Naive thymus-derived CD4-positive, alpha-beta T cell (primary cell): ENCODE measurements around the gene CEP250. TPM values are rescaled to one million over a fixed set of nuclear protein-coding genes. Genes with fewer than 3 reads are reported as not detected.

ENCODE experiments used
- ATAC-seq: fragments of 150-1000 bp; cut with Tn5 transposase; 2 replicates; pipeline ENCODE4 v1.10.0; 2021; ENCODE audit warnings: mild to moderate bottlenecking, moderate library complexity
- CTCF ChIA-PET: fragments of 350-600 bp; sonication (Branson Sonifier 250); formaldehyde crosslinking; loops from one replicate; lab custom pipeline; 2021; ENCODE audit warnings: antibody characterized with exemption; lab: Charles Lee
- POLR2A ChIA-PET: fragments of 350-600 bp; sonication (Branson Sonifier 250); formaldehyde crosslinking; loops from one replicate; lab custom pipeline; 2021; ENCODE audit warnings: antibody characterized with exemption, inconsistent platforms; lab: Charles Lee
- DNase-seq, 9 donors: peaks; one replicate each; pipeline versions ENCODE4 v3.0.0 to v3.0.0-alpha.2; 2020 to 2022; ENCODE audit warnings: mixed read lengths in 1 of 9
- H3K27ac ChIP-seq: one replicate; pipeline ENCODE4 v1.7.0; 2013; ENCODE audit warnings: mild to moderate bottlenecking, low read depth, low read length, moderate library complexity
- H3K27me3 ChIP-seq, 2 donors: one replicate each; pipeline ENCODE4 v1.7.0; 2013; ENCODE audit warnings: low read length in 2 of 2, mild to moderate bottlenecking in 2 of 2, moderate library complexity in 2 of 2; ENCODE audit not compliant: control insufficient read depth in 2 of 2, insufficient read depth in 2 of 2
- H3K36me3 ChIP-seq, 3 experiments: 1 replicate in 2 of 3; 2 replicates in 1 of 3; pipeline ENCODE4 v1.7.0; 2013; ENCODE audit warnings: low read length in 3 of 3, mild to moderate bottlenecking in 3 of 3, moderate library complexity in 1 of 3; ENCODE audit not compliant: insufficient read depth in 3 of 3, control insufficient read depth in 2 of 3
- H3K4me1 ChIP-seq, 2 donors: one replicate each; pipeline ENCODE4 v1.7.0; 2013; ENCODE audit warnings: low read length in 2 of 2, mild to moderate bottlenecking in 2 of 2, moderate library complexity in 1 of 2; ENCODE audit not compliant: control insufficient read depth in 2 of 2, insufficient read depth in 2 of 2
- H3K4me3 ChIP-seq: 2 replicates; pipeline ENCODE4 v1.7.0; 2013; ENCODE audit warnings: mild to moderate bottlenecking, low read length
- H3K9me3 ChIP-seq, 3 experiments: 1 replicate in 2 of 3; 2 replicates in 1 of 3; pipeline ENCODE4 v1.7.0; 2013; ENCODE audit warnings: low read length in 3 of 3; ENCODE audit not compliant: control insufficient read depth in 2 of 3
- H3K27ac Mint-ChIP-seq, 9 donors: one replicate each; pipeline ENCODE4 v1.8.0; 2020 to 2022; ENCODE audit warnings: mixed read lengths in 9 of 9, mild to moderate bottlenecking in 8 of 9, moderate library complexity in 5 of 9, inconsistent platforms in 2 of 9
- H3K27me3 Mint-ChIP-seq, 5 donors: one replicate each; pipeline ENCODE4 v1.8.0; 2021 to 2022; ENCODE audit warnings: mixed read lengths in 5 of 5, mild to moderate bottlenecking in 1 of 5
- H3K36me3 Mint-ChIP-seq, 5 donors: one replicate each; pipeline ENCODE4 v1.8.0; 2020 to 2022; ENCODE audit warnings: mixed read lengths in 5 of 5, mild to moderate bottlenecking in 3 of 5, inconsistent platforms in 1 of 5
- H3K4me1 Mint-ChIP-seq, 7 donors: one replicate each; pipeline ENCODE4 v1.8.0; 2020 to 2022; ENCODE audit warnings: mixed read lengths in 7 of 7, mild to moderate bottlenecking in 3 of 7, inconsistent platforms in 1 of 7
- H3K4me3 Mint-ChIP-seq, 10 donors: one replicate each; pipeline ENCODE4 v1.8.0; 2020 to 2022; ENCODE audit warnings: mild to moderate bottlenecking in 10 of 10, mixed read lengths in 10 of 10, moderate library complexity in 6 of 10, inconsistent platforms in 2 of 10
- H3K9me3 Mint-ChIP-seq, 11 donors: one replicate each; pipeline ENCODE4 v1.8.0; 2020 to 2022; ENCODE audit warnings: mixed read lengths in 11 of 11, mild to moderate bottlenecking in 4 of 11, inconsistent platforms in 1 of 11, moderate library complexity in 1 of 11
- intact Hi-C, 2 donors: fragments of 100-400 bp; cut with micrococcal nuclease; formaldehyde crosslinking; loops; one replicate each; pipeline ENCODE4 v1.15.1; 2023
- polyA plus RNA-seq, 2 donors: library from polyadenylated mRNA; unstranded; fragments of 300-500 nt; fragmentation: Illumina TruSeq; gene quantifications; one replicate each; pipeline ENCODE4 v1.2.3, GENCODE V29; 2021
- total RNA-seq, 6 experiments: library from RNA in 5 of 6; stranded (reverse) in 5 of 6; gene quantifications; 1 replicate in 5 of 6; 2 replicates in 1 of 6; pipeline ENCODE4 v1.2.3 and lab custom pipeline; 2021 to 2026

Gene CEP250
- total and polyA plus RNA-seq, 7 experiments from 2014 or later = 7.7 to 75.0 (median 50.2) TPM

DNA sequence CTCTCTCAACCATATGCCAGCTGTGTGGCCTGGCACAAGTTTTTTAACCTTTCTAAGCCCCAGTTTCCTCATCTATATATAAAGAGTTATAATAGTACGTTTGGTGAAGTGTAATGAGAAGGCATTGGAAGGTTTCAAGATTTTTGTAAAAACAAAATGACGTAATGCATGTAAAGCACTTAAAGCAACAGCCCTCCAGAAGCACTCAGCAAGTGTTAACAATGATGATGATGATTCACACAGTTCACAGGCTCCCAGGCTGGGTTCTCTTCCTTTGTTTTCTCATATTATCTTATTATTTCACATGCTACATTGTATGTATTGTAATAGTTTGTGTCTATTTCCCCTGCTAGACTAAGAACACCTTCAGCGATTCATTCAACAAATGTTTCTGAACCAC is 6.2 kb downstream of the CEP250 start:
- Histone ChIP-seq H3K4me3 (no peak overlapping the region), H3K27me3 (no peaks in the 10 kb centered on the region), H3K27ac (no peak overlapping the region), H3K9me3 (no peaks in the 10 kb centered on the region), H3K36me3 (peaks cover 0 to 39% (median 4%) of the 10 kb centered on the region in 3 experiments), H3K4me1 (no peaks in the 10 kb centered on the region)
- CTCF ChIA-PET = interaction anchor here (0.6 to 2.1 kb wide), 6 partner anchors 14 to 156 kb away, joined by 3 to 6 read pairs (median 3); no protein-coding TSS in a partner anchor
- no peaks in the 10 kb centered on the region for H3K27me3 Mint-ChIP-seq
- DNase-seq (no peak), ATAC-seq (no peak)
- peak overlapping the region in 2 of 9 donors; percentile 25 to 28 for H3K27ac Mint-ChIP-seq
- POLR2A ChIA-PET = interaction anchor here (0.6 to 0.8 kb wide), 2 partner anchors 14 to 20 kb away, joined by 3 to 9 read pairs; no protein-coding TSS in a partner anchor
- peaks cover 7 to 27% (median 17%) of the 10 kb centered on the region in 7 donors for H3K4me1 Mint-ChIP-seq
- intact Hi-C loops = loop anchor here (2.0 to 5.0 kb wide), 4 partner anchors 29 to 423 kb away; no protein-coding TSS in a partner anchor
- H3K4me3 Mint-ChIP-seq = no peak overlapping the region
- peaks cover 0 to 2% (median 0%) of the 10 kb centered on the region in 11 donors for H3K9me3 Mint-ChIP-seq
- peaks cover 0 to 33% (median 0%) of the 10 kb centered on the region in 5 donors for H3K36me3 Mint-ChIP-seq

DNA sequence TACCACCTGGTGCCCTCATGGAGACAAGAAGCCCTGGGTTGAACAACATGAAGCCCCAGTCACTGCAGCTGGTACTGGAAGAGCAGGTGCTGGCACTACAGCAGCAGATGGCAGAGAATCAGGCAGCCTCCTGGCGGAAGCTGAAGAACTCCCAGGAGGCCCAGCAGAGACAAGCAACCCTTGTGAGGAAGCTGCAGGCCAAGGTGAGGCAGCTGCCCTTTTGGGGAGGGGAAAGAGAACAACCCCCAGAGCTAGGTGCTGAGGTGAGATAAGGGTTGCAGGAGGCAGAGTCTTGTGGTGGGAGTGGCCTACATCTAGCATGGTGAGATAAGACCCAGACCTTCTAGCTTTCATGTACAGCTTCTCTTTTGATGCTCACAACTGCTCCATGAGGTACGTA is 7.0 kb downstream of the CEP250 start:
- peaks cover 0 to 2% (median 0%) of the 10 kb centered on the region in 11 donors for H3K9me3 Mint-ChIP-seq

DNA sequence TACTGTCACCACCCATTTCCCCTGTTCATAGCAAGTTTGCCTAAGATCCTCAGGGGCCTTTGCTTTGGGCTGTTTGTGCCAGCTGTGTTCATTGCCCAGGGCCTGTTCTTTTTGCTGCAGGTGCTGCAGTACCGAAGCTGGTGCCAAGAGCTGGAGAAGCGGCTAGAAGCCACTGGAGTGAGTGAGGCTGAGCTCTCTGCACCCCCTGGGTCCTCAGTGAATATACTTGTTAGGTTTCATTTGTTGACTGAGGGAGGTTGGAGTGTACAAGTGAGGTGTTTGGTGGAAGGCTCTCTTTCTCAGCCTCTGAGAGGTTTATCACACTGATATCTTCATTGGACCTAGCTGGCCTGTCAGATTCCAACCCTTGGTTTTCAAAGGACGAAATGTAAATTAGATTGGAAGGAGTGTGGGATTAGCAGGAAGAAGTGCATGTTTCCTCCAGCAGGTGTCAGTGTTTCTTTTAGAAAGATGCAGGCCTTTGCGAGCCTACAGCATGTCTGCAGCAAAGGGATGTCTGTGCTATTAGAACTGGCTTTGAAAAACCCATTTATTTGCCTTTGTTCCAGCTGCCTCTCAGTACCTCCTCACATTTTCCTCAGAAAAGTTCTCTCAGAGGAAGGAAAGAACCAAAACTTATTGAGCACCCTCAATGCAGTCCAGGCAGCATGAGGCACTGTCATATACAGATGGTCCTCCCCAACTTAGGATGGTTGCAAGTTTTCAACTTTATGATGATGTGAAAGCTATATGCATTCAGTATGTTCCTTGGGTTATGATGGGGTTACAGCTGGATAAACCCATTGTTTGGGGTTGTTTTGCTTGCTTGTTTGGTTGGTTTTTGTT is 8.3 kb downstream of the CEP250 start:
- peak in 8 of 9 donors; percentile 40 to 70 (median 61) for DNase-seq
- peaks cover 0 to 32% (median 0%) of the 10 kb centered on the region in 5 donors for H3K36me3 Mint-ChIP-seq

More for the DNA sequence above, 7.0 kb downstream of the CEP250 start:
- Mint-ChIP-seq H3K27me3 (no peaks in the 10 kb centered on the region), H3K4me3 (no peak overlapping the region), H3K4me1 (peaks cover 7 to 24% (median 17%) of the 10 kb centered on the region in 7 donors), H3K27ac (no peak overlapping the region), H3K36me3 (peaks cover 0 to 35% (median 0%) of the 10 kb centered on the region in 5 donors)
- intact Hi-C loops = loop anchor here (2.0 to 5.0 kb wide), 4 partner anchors 28 to 422 kb away; no protein-coding TSS in a partner anchor
- no peak for DNase-seq
- Histone ChIP-seq H3K27me3 (no peaks in the 10 kb centered on the region), H3K4me3 (no peak overlapping the region), H3K9me3 (no peaks in the 10 kb centered on the region), H3K4me1 (no peaks in the 10 kb centered on the region), H3K36me3 (peaks cover 0 to 44% (median 4%) of the 10 kb centered on the region in 3 experiments), H3K27ac (no peak overlapping the region)
- CTCF ChIA-PET = interaction anchor here (0.6 to 2.1 kb wide), 8 partner anchors 8 to 142 kb away, joined by 3 to 6 read pairs (median 3); no protein-coding TSS in a partner anchor
- POLR2A ChIA-PET = interaction anchor here (1.2 kb wide), 1 partner anchor 268 kb away, joined by 4 read pairs; no protein-coding TSS in a partner anchor
- no peak for ATAC-seq

DNA sequence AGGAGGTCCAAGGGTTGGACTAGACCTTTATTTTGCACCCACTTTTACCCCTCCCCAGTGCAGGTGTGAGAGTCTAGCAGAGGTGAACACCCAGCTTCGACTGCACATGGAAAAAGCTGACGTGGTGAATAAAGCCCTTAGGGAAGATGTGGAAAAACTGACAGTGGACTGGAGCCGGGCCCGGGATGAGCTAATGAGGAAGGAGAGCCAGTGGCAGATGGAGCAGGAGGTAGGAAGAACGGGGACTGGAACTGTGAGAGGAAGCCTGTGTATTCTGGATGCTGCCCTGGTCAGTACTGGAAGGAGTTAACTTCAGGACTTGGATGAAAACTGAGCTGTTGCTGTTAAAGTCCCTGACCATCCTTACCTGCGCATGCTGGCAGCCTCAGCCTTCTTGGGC is 10.6 kb downstream of the CEP250 start:
- H3K36me3 Mint-ChIP-seq = peaks cover 0 to 29% (median 3%) of the 10 kb centered on the region in 5 donors
- peaks cover 4 to 14% (median 7%) of the 10 kb centered on the region in 7 donors for H3K4me1 Mint-ChIP-seq
- Histone ChIP-seq H3K9me3 (no peaks in the 10 kb centered on the region), H3K27me3 (no peaks in the 10 kb centered on the region), H3K4me3 (no peak overlapping the region), H3K27ac (no peak overlapping the region), H3K36me3 (peaks cover 0 to 37% (median 4%) of the 10 kb centered on the region in 3 experiments), H3K4me1 (no peaks in the 10 kb centered on the region)
- CTCF ChIA-PET = interaction anchor here (0.7 to 1.9 kb wide), 3 partner anchors 19 to 673 kb away, joined by 4 to 6 read pairs (median 5); no protein-coding TSS in a partner anchor
- peaks cover 0 to 2% (median 0%) of the 10 kb centered on the region in 11 donors for H3K9me3 Mint-ChIP-seq
- intact Hi-C loops = no loop called here
- DNase-seq (no peak), ATAC-seq (no peak)
- POLR2A ChIA-PET = interaction anchor here (0.8 to 1.8 kb wide), 4 partner anchors 11 to 25 kb away, joined by 3 to 7 read pairs (median 3); partner anchors contain the start of gene CEP250
- H3K4me3 Mint-ChIP-seq = no peak overlapping the region
- H3K27me3 Mint-ChIP-seq = no peaks in the 10 kb centered on the region
- H3K27ac Mint-ChIP-seq = peak overlapping the region in 5 of 9 donors; percentile 18 to 77 (median 34)

More for the DNA sequence above, 8.3 kb downstream of the CEP250 start:
- peak; percentile 90 for ATAC-seq
- Histone ChIP-seq H3K4me1 (no peaks in the 10 kb centered on the region), H3K9me3 (no peaks in the 10 kb centered on the region), H3K27me3 (no peaks in the 10 kb centered on the region), H3K27ac (no peak overlapping the region), H3K36me3 (peaks cover 0 to 49% (median 4%) of the 10 kb centered on the region in 3 experiments), H3K4me3 (no peak overlapping the region)
- Mint-ChIP-seq H3K27me3 (no peaks in the 10 kb centered on the region), H3K4me1 (peaks cover 5 to 14% (median 7%) of the 10 kb centered on the region in 7 donors), H3K27ac (peak overlapping the region in 3 of 9 donors; percentile 8 to 32 (median 13)), H3K4me3 (no peak overlapping the region), H3K9me3 (peaks cover 0 to 2% (median 0%) of the 10 kb centered on the region in 11 donors)
- ChIA-PET CTCF (interaction anchor here (0.6 to 2.5 kb wide), 16 partner anchors 7 to 422 kb away, joined by 3 to 22 read pairs (median 4); partner anchors contain the start of gene CEP250), POLR2A (interaction anchor here (1.2 to 2.1 kb wide), 2 partner anchors 9 to 267 kb away, joined by 4 to 11 read pairs; partner anchors contain the start of gene CEP250)
- intact Hi-C loops = loop anchor here (1.0 to 5.0 kb wide), 9 partner anchors 27 to 484 kb away; no protein-coding TSS in a partner anchor

DNA sequence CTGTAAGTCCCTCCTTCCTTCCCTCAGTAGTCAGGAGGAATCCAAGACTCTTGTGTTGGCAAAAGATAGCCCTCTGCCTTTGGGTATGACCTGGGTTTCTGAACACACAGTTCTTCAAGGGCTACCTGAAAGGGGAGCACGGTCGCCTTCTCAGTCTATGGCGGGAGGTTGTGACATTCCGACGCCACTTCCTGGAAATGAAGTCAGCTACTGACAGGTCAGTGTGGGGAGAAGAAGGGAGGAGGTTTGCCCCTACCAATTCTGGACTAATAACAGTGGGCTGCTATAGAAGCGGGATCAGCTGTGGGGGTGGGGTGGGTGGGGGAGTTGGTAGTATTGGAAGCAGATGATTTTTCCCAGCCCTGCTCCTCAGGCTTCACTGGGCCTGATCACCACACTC is 11.5 kb downstream of the CEP250 start:
- intact Hi-C loops = no loop called here
- Histone ChIP-seq H3K27ac (no peak overlapping the region), H3K27me3 (no peaks in the 10 kb centered on the region), H3K9me3 (no peaks in the 10 kb centered on the region), H3K4me3 (no peak overlapping the region), H3K4me1 (no peaks in the 10 kb centered on the region), H3K36me3 (peaks cover 0 to 29% (median 4%) of the 10 kb centered on the region in 3 experiments)
- CTCF ChIA-PET = interaction anchor here (0.7 to 1.9 kb wide), 3 partner anchors 19 to 672 kb away, joined by 4 to 6 read pairs (median 5); no protein-coding TSS in a partner anchor
- Mint-ChIP-seq H3K36me3 (peaks cover 0 to 21% (median 3%) of the 10 kb centered on the region in 5 donors), H3K27ac (peak overlapping the region in 3 of 9 donors; percentile 21 to 59 (median 52)), H3K4me1 (peaks cover 4 to 14% (median 5%) of the 10 kb centered on the region in 7 donors), H3K9me3 (peaks cover 0 to 2% (median 0%) of the 10 kb centered on the region in 11 donors), H3K27me3 (no peaks in the 10 kb centered on the region), H3K4me3 (no peak overlapping the region)
- ATAC-seq (no peak), DNase-seq (no peak)
- POLR2A ChIA-PET = interaction anchor here (1.1 to 1.8 kb wide), 2 partner anchors 13 to 24 kb away, joined by 3 to 7 read pairs; no protein-coding TSS in a partner anchor
